Tibial nerve (tissue), 4 donors: ENCODE measurements around the gene UCP3. TPM values are rescaled to one million over a fixed set of nuclear protein-coding genes. Genes with fewer than 3 reads are reported as not detected.
A peak's percentile ranks its signal among the peaks of the same experiment; 100 is the strongest.

Experiments
- DNase-seq, 2 donors: peaks; one replicate each; pipeline ENCODE4 v3.0.0-alpha.2; 2019; ENCODE audit warnings: low spot score in 2 of 2
- H3K27ac ChIP-seq, 4 donors: fragments of 200-600 bp; sonication (generic) in 3 of 4; one replicate each; pipeline ENCODE4 v1.5.1; 2017 to 2019; ENCODE audit warnings: mild to moderate bottlenecking in 1 of 4
- H3K27me3 ChIP-seq, 2 donors: fragments of 200-600 bp; sonication (generic) in 1 of 2; one replicate each; pipeline versions ENCODE4 v1.5.1 to v1.6.0; 2017 to 2019
- H3K36me3 ChIP-seq, 3 donors: fragments of 200-600 bp; sonication (generic); one replicate each; pipeline ENCODE4 v1.5.1; 2018 to 2019
- H3K4me1 ChIP-seq, 4 donors: fragments of 200-600 bp; sonication (generic) in 3 of 4; one replicate each; pipeline ENCODE4 v1.5.1; 2017 to 2019
- H3K4me3 ChIP-seq, 4 donors: fragments of 200-600 bp; sonication (generic) in 3 of 4; one replicate each; pipeline ENCODE4 v1.5.1; 2017 to 2019; ENCODE audit warnings: mild to moderate bottlenecking in 1 of 4, moderate library complexity in 1 of 4
- H3K9me3 ChIP-seq, 4 donors: fragments of 200-600 bp; sonication (generic) in 3 of 4; one replicate each; pipeline ENCODE4 v1.5.1; 2017 to 2019
- EP300 ChIP-seq, 2 donors: sonication (generic); formaldehyde crosslinking; IDR thresholded peaks; one replicate each; pipeline ENCODE4 v1.6.1; 2017; ENCODE audit warnings: antibody characterized with exemption in 2 of 2, mild to moderate bottlenecking in 1 of 2
- POLR2A ChIP-seq, 2 donors: fragments of 450-650 bp; IDR thresholded peaks; one replicate each; pipeline ENCODE4 v1.6.1; 2017; ENCODE audit warnings: antibody characterized with exemption in 2 of 2, mild to moderate bottlenecking in 2 of 2, moderate library complexity in 2 of 2
- WGBS, 2 donors: methylation state at CpG; one replicate each; pipeline ENCODE4 v1.1.5; 2018; 5-methylcytosine and 5-hydroxymethylcytosine counted together
- total RNA-seq, 4 donors: library from RNA; depleted of rRNA; stranded (reverse); fragments of >200 nt; gene quantifications; one replicate each; pipeline ENCODE4 v1.1.0, GENCODE V29; 2016
- TF ChIP-seq, protein P1 (sequence below), 5 experiments: fragments of 200-600 bp in 3 of 5; fragments of 450-650 bp in 2 of 5; sonication (generic) in 3 of 5; IDR thresholded peaks; one replicate each; pipeline ENCODE4 v1.5.1; 2016 to 2019; ENCODE audit warnings: antibody characterized with exemption in 5 of 5, mild to moderate bottlenecking in 3 of 5, moderate library complexity in 2 of 5

UCP3 gene
- total RNA-seq, 4 donors from 2014 or later: 0.78 to 7.5 (median 1.9) TPM

GRCh38 chr11:73972620-73973449 lies 36.0 kb downstream of the UCP3 start:
- Histone ChIP-seq H3K9me3 (no peaks in the 10 kb centered on the region), H3K27me3 (no peaks in the 10 kb centered on the region), H3K4me1 (peaks cover 0 to 18% (median 10%) of the 10 kb centered on the region in 4 donors), H3K27ac (peak overlapping the region in 2 of 4 donors; percentile 27 to 73), H3K36me3 (peaks cover 0 to 35% (median 10%) of the 10 kb centered on the region in 3 donors), H3K4me3 (no peak overlapping the region)
- no peak for DNase-seq
- no peak for TF ChIP-seq EP300 (IDR thresholded peaks at IDR 0.05)
- no peak for TF ChIP-seq POLR2A (IDR thresholded peaks at IDR 0.05)
- TF ChIP-seq, protein P1, sequence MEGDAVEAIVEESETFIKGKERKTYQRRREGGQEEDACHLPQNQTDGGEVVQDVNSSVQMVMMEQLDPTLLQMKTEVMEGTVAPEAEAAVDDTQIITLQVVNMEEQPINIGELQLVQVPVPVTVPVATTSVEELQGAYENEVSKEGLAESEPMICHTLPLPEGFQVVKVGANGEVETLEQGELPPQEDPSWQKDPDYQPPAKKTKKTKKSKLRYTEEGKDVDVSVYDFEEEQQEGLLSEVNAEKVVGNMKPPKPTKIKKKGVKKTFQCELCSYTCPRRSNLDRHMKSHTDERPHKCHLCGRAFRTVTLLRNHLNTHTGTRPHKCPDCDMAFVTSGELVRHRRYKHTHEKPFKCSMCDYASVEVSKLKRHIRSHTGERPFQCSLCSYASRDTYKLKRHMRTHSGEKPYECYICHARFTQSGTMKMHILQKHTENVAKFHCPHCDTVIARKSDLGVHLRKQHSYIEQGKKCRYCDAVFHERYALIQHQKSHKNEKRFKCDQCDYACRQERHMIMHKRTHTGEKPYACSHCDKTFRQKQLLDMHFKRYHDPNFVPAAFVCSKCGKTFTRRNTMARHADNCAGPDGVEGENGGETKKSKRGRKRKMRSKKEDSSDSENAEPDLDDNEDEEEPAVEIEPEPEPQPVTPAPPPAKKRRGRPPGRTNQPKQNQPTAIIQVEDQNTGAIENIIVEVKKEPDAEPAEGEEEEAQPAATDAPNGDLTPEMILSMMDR (IDR thresholded peaks at IDR 0.05): no peak
- WGBS, 2 donors: 77 to 78% methylated on average over 11 of the region's 11 CpGs

GRCh38 chr11:73972187-73972586 lies 36.7 kb downstream of the UCP3 start:
- Histone ChIP-seq H3K36me3 (peaks cover 0 to 28% (median 4%) of the 10 kb centered on the region in 3 donors), H3K4me1 (peaks cover 0 to 18% (median 10%) of the 10 kb centered on the region in 4 donors), H3K27me3 (no peaks in the 10 kb centered on the region), H3K9me3 (no peaks in the 10 kb centered on the region), H3K27ac (peak overlapping the region in 1 of 4 donors; percentile 27), H3K4me3 (no peak overlapping the region)
- no peak for DNase-seq
- WGBS, 2 donors: 67 to 83% methylated on average over 1 of the region's 1 CpG
- no peak for TF ChIP-seq POLR2A (IDR thresholded peaks at IDR 0.05)
- TF ChIP-seq EP300 (IDR thresholded peaks at IDR 0.05): no peak
- TF ChIP-seq, protein P1 (IDR thresholded peaks at IDR 0.05): no peak

DNA sequence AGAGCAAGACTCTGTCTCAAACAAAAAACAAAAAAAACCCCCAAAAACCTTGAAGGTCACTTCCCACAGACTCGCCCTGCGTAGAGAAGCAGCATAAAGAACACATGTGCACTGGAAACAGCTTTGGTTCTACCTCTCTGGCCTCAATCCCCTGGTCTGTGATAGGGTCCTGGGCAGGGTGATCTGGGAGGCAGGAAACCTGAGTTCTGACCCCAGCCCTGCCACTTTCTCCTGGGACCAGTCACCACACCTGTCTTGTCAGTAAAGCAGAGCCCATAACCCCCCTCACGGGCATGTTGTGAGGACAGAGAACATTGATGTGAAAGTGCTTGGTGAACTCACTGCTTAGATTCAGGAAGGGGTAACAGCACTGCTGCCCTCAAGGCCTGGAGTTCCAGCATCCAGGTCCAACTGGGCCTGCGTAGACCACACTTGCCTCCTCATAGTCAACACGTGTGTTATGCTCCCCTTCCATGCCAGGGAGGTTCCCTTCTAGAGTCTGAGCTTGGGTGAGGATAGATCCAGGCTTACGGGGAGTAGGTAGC lies 37.6 kb downstream of the UCP3 start:
- no peak overlapping the region for H3K4me3 ChIP-seq
- peaks cover 0 to 18% (median 10%) of the 10 kb centered on the region in 4 donors for H3K4me1 ChIP-seq
- H3K9me3 ChIP-seq: no peaks in the 10 kb centered on the region
- 88 to 93% methylated on average over 6 of the region's 6 CpGs for WGBS, 2 donors
- H3K27me3 ChIP-seq: no peaks in the 10 kb centered on the region
- H3K27ac ChIP-seq: no peak overlapping the region
- peaks cover 0 to 20% (median 0%) of the 10 kb centered on the region in 3 donors for H3K36me3 ChIP-seq
- no peak for DNase-seq
- no peak for TF ChIP-seq POLR2A (IDR thresholded peaks at IDR 0.05)
- TF ChIP-seq EP300 (IDR thresholded peaks at IDR 0.05): no peak
- TF ChIP-seq, protein P1 (IDR thresholded peaks at IDR 0.05): no peak

DNA sequence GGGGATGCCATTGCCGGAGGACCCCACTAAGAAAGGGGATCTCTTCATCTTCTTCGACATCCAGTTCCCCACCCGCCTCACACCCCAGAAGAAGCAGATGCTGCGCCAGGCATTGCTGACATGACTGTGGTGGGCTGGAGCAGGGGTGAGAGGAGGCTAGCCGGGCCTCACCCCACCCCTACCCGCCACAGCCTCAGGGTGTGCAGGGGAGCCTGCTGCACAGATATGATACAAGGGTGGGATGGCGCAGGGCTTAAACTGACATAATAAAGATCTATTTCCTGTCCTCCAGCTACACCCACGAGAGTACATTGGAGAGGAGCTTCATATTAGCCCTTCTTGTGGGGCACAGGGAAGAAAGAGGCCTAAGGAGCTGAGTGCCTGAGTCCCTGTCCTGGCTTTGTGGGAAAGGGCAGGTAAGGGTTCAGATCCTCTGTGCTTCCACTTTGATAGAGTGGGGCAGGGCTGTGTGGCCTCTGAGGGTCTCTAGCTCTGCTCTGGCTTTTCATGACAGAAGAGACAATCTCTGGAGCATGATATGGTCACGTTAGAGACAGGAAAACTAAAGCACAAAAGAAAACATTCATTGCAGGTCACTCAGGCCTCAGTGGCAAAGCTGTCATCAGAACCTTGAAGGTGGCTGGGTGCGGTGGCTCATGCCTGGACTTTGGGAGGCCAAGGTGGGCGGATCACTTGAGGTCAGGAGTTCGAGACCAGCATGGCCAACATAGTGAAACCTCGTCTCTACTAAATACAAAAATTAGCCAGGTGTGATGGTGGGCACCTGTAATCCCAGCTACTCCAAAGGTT lies 38.7 kb downstream of the UCP3 start:
- no peak overlapping the region for H3K27ac ChIP-seq
- no peaks in the 10 kb centered on the region for H3K27me3 ChIP-seq
- H3K4me1 ChIP-seq: peaks cover 0 to 18% (median 10%) of the 10 kb centered on the region in 4 donors
- H3K4me3 ChIP-seq: no peak overlapping the region
- no peaks in the 10 kb centered on the region for H3K9me3 ChIP-seq
- DNase-seq: no peak
- WGBS, 2 donors: 76 to 79% methylated on average over 10 to 13 of the region's 13 CpGs
- H3K36me3 ChIP-seq: peaks cover 0 to 9% (median 0%) of the 10 kb centered on the region in 3 donors
- TF ChIP-seq, protein P1 (IDR thresholded peaks at IDR 0.05): no peak
- TF ChIP-seq EP300 (IDR thresholded peaks at IDR 0.05) (no peak), POLR2A (IDR thresholded peaks at IDR 0.05) (no peak)
